Activated CD4-positive, alpha-beta T cell treated with anti-CD3 and anti-CD28 coated beads, Interleukin-2, amount 10 ng/mL, durations not matched to agents 7 days and 5 days (primary cell): ENCODE measurements around the gene RRP9. TPM values are rescaled to one million over a fixed set of nuclear protein-coding genes. Genes with fewer than 3 reads are reported as not detected.
A peak's percentile ranks its signal among the peaks of the same experiment; 100 is the strongest.

Experiments
- CTCF ChIA-PET: fragments of 350-600 bp; sonication (Branson Sonifier 250); formaldehyde crosslinking; loops from one replicate; lab custom pipeline; 2021; ENCODE audit warnings: antibody characterized with exemption; lab: Charles Lee
- POLR2A ChIA-PET: fragments of 350-600 bp; sonication (Branson Sonifier 250); formaldehyde crosslinking; loops from one replicate; lab custom pipeline; 2021; ENCODE audit warnings: antibody characterized with exemption; lab: Charles Lee
- DNase-seq: peaks from one replicate; pipeline ENCODE4 v3.0.0-alpha.2; 2020
- H3K27ac Mint-ChIP-seq: one replicate; pipeline ENCODE4 v1.8.0; 2021; ENCODE audit warnings: mild to moderate bottlenecking, moderate library complexity, mixed read lengths
- H3K27me3 Mint-ChIP-seq: one replicate; pipeline ENCODE4 v1.8.0; 2021; ENCODE audit warnings: mixed read lengths
- H3K36me3 Mint-ChIP-seq: one replicate; pipeline ENCODE4 v1.8.0; 2021; ENCODE audit warnings: low read depth, mixed read lengths
- H3K4me1 Mint-ChIP-seq: one replicate; pipeline ENCODE4 v1.8.0; 2021; ENCODE audit warnings: mixed read lengths
- H3K4me3 Mint-ChIP-seq: one replicate; pipeline ENCODE4 v1.8.0; 2021; ENCODE audit warnings: mild to moderate bottlenecking, moderate library complexity, mixed read lengths
- H3K9me3 Mint-ChIP-seq: one replicate; pipeline ENCODE4 v1.8.0; 2021; ENCODE audit warnings: mixed read lengths
- total RNA-seq, 2 experiments: library from RNA; stranded (reverse); gene quantifications; one replicate each; pipeline ENCODE4 v1.2.3, GENCODE V29; 2021

Gene RRP9
- total RNA-seq, 2 experiments from 2014 or later, result 24.3 to 25.1 TPM

- Mint-ChIP-seq H3K27me3 (peaks cover 14% of the 10 kb centered on the region), H3K4me3 (no peak overlapping the region), H3K27ac (no peak overlapping the region), H3K36me3 (no peaks in the 10 kb centered on the region), H3K9me3 (no peaks in the 10 kb centered on the region), H3K4me1 (peaks cover under 1% of the 10 kb centered on the region)
- DNase-seq, result no peak
- ChIA-PET POLR2A (no interaction called here), CTCF (interaction anchor here (0.7 to 1.7 kb wide), 2 partner anchors 16 to 25 kb away, joined by 3 to 10 read pairs; partner anchors contain the start of gene ABHD14B)
Observed at GRCh38 chr3:51949121-51949520, 7.4 kb upstream of the RRP9 start.

GRCh38 chr3:51948016-51948580 is 6.4 kb upstream of the RRP9 start:
- H3K36me3 Mint-ChIP-seq, result no peaks in the 10 kb centered on the region
- no peaks in the 10 kb centered on the region for H3K9me3 Mint-ChIP-seq
- ChIA-PET POLR2A (no interaction called here), CTCF (interaction anchor here (0.6 to 0.9 kb wide), 3 partner anchors 15 to 376 kb away, joined by 3 read pairs; no protein-coding TSS in a partner anchor)
- no peak for DNase-seq
- peaks cover 4% of the 10 kb centered on the region for H3K27me3 Mint-ChIP-seq
- peaks cover 8% of the 10 kb centered on the region for H3K4me1 Mint-ChIP-seq
- H3K27ac Mint-ChIP-seq, result no peak overlapping the region
- no peak overlapping the region for H3K4me3 Mint-ChIP-seq

- no peaks in the 10 kb centered on the region for H3K36me3 Mint-ChIP-seq
- no peak for DNase-seq
- no peak overlapping the region for H3K4me3 Mint-ChIP-seq
- ChIA-PET POLR2A (no interaction called here), CTCF (interaction anchor here (0.7 to 1.1 kb wide), 3 partner anchors 16 to 26 kb away, joined by 3 read pairs; no protein-coding TSS in a partner anchor)
- no peak overlapping the region for H3K27ac Mint-ChIP-seq
- no peaks in the 10 kb centered on the region for H3K9me3 Mint-ChIP-seq
- H3K27me3 Mint-ChIP-seq, result peaks cover 2% of the 10 kb centered on the region
- H3K4me1 Mint-ChIP-seq, result peaks cover 14% of the 10 kb centered on the region
Observed at GRCh38 chr3:51947215-51947900, 5.7 kb upstream of the RRP9 start.

GRCh38 chr3:51946796-51947195 is 5.1 kb upstream of the RRP9 start:
- Mint-ChIP-seq H3K4me1 (peaks cover 16% of the 10 kb centered on the region), H3K36me3 (no peaks in the 10 kb centered on the region), H3K27me3 (no peaks in the 10 kb centered on the region), H3K9me3 (no peaks in the 10 kb centered on the region), H3K4me3 (no peak overlapping the region), H3K27ac (no peak overlapping the region)
- ChIA-PET CTCF (interaction anchor here (0.9 to 2.1 kb wide), 3 partner anchors 16 to 27 kb away, joined by 3 to 7 read pairs (median 3); partner anchors contain the start of genes ABHD14A and ABHD14B), POLR2A (no interaction called here)
- no peak for DNase-seq

GRCh38 chr3:51945926-51946705 is 4.4 kb upstream of the RRP9 start:
- ChIA-PET POLR2A (no interaction called here), CTCF (interaction anchor here (1.1 to 2.1 kb wide), 3 partner anchors 16 to 28 kb away, joined by 3 to 7 read pairs (median 6); partner anchors contain the start of genes ABHD14A and ABHD14B)
- no peaks in the 10 kb centered on the region for H3K36me3 Mint-ChIP-seq
- H3K4me3 Mint-ChIP-seq, result no peak overlapping the region
- no peak for DNase-seq
- H3K4me1 Mint-ChIP-seq, result peaks cover 18% of the 10 kb centered on the region
- H3K27ac Mint-ChIP-seq, result no peak overlapping the region
- H3K9me3 Mint-ChIP-seq, result no peaks in the 10 kb centered on the region
- H3K27me3 Mint-ChIP-seq, result no peaks in the 10 kb centered on the region

DNA sequence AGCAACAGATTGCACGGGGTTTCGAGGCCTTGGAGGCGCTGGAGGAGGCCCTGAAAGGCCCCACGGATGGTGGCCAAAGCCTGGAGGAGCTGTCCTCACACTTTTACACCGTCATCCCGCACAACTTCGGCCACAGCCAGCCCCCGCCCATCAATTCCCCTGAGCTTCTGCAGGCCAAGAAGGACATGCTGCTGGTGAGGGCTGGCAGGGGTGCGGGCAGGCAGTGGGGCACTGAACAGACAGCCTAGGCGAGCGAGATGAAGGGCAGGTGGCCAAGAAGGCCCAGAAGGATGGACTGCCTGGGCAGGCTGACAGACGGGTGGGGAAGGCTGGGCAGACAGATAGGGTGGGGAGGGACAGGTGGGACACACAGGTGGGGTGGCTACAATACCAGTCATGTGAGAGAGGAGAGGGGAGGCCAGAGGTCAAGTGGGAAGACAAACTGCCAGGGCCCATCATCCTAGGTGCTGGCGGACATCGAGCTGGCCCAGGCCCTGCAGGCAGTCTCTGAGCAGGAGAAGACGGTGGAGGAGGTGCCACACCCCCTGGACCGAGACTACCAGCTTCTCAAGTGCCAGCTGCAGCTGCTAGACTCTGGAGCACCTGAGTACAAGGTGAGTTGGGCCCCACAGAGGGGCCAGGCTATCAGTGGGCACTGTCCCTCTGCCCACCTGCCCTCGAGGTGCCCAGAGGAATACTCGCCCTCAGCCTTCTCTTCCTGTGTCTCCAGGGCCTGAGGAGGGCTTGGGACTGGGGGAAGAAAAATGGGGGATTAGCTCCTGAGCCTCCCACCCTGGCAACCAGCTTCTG is 3.5 kb upstream of the RRP9 start:
- H3K4me3 Mint-ChIP-seq, result no peak overlapping the region
- POLR2A ChIA-PET, result no interaction called here

GRCh38 chr3:51944451-51945021 is 2.8 kb upstream of the RRP9 start:
- peak; percentile 5 for DNase-seq
- Mint-ChIP-seq H3K9me3 (no peaks in the 10 kb centered on the region), H3K4me3 (no peak overlapping the region), H3K27ac (peak overlapping the region; percentile 76), H3K4me1 (peaks cover 32% of the 10 kb centered on the region), H3K36me3 (peaks cover 2% of the 10 kb centered on the region), H3K27me3 (no peaks in the 10 kb centered on the region)
- ChIA-PET POLR2A (no interaction called here), CTCF (interaction anchor here (0.7 to 2.1 kb wide), 3 partner anchors 18 to 57 kb away, joined by 4 to 7 read pairs (median 6); partner anchors contain the start of genes ABHD14A and ABHD14B)

More for the DNA sequence above, 3.5 kb upstream of the RRP9 start:
- CTCF ChIA-PET, result interaction anchor here (0.8 to 2.1 kb wide), 3 partner anchors 15 to 29 kb away, joined by 3 to 7 read pairs (median 6); partner anchors contain the start of genes ABHD14A and ABHD14B
- Mint-ChIP-seq H3K27me3 (no peaks in the 10 kb centered on the region), H3K27ac (peak overlapping the region; percentile 38), H3K4me1 (peaks cover 27% of the 10 kb centered on the region), H3K9me3 (no peaks in the 10 kb centered on the region), H3K36me3 (peaks cover 2% of the 10 kb centered on the region)
- DNase-seq, result no peak

GRCh38 chr3:51943451-51944391 is 2.0 kb upstream of the RRP9 start:
- Mint-ChIP-seq H3K4me3 (peak overlapping the region; percentile 92), H3K36me3 (peaks cover 6% of the 10 kb centered on the region), H3K27ac (peak overlapping the region; percentile 92), H3K9me3 (no peaks in the 10 kb centered on the region), H3K27me3 (no peaks in the 10 kb centered on the region), H3K4me1 (peaks cover 37% of the 10 kb centered on the region)
- POLR2A ChIA-PET, result no interaction called here
- CTCF ChIA-PET, result interaction anchor here (0.7 to 3.4 kb wide), 9 partner anchors 9 to 202 kb away, joined by 3 to 46 read pairs (median 4); partner anchors contain the start of genes ABHD14A, ABHD14B and GPR62
- peak; percentile 5 for DNase-seq

- no peaks in the 10 kb centered on the region for H3K27me3 Mint-ChIP-seq
- ChIA-PET CTCF (interaction anchor here (0.6 to 3.4 kb wide), 25 partner anchors 10 to 506 kb away, joined by 3 to 46 read pairs (median 4); partner anchors contain the start of genes ABHD14A, ABHD14B, DUSP7 and GPR62), POLR2A (interaction anchor here (1.0 kb wide), 1 partner anchor 53 kb away, joined by 3 read pairs; the partner anchor contains the start of gene RPL29)
- peak; percentile 72 for DNase-seq
- peaks cover 8% of the 10 kb centered on the region for H3K36me3 Mint-ChIP-seq
- H3K27ac Mint-ChIP-seq, result peak overlapping the region; percentile 92
- peak overlapping the region; percentile 92 for H3K4me3 Mint-ChIP-seq
- H3K9me3 Mint-ChIP-seq, result no peaks in the 10 kb centered on the region
- peaks cover 44% of the 10 kb centered on the region for H3K4me1 Mint-ChIP-seq
Observed at GRCh38 chr3:51942603-51943450, 1.1 kb upstream of the RRP9 start.

DNA sequence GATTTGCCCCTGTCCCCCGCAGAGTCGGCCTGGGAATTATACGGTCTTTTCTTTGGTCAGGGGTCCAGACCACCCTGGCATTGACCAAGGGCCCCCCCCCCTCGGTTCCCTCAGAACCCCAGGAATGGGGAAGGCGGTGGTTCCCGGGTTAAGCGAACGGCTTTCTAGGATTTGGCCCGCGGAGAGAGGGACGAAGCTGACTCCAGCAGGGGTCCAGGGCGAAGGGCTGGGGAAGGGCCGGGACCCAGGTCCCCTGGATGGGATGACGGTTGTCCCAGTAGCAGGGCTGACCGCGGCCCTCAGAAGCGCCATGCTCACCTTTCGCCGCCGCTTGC is 274 bp downstream of the RRP9 start:
- Mint-ChIP-seq H3K27me3 (no peaks in the 10 kb centered on the region), H3K4me1 (peaks cover 45% of the 10 kb centered on the region), H3K27ac (peak overlapping the region; percentile 79), H3K4me3 (peak overlapping the region; percentile 92), H3K36me3 (peaks cover 17% of the 10 kb centered on the region), H3K9me3 (no peaks in the 10 kb centered on the region)
- POLR2A ChIA-PET, result no interaction called here
- CTCF ChIA-PET, result interaction anchor here (0.6 to 3.4 kb wide), 28 partner anchors 8 to 255 kb away, joined by 3 to 46 read pairs (median 4); partner anchors contain the start of genes ABHD14A, ABHD14B, ACY1 and DUSP7
- no peak for DNase-seq
